Right ventricle myocardium inferior (tissue), 1 donor: Measurements from ENCODE around the gene EEF2K. TPM values are rescaled to one million over a fixed set of nuclear protein-coding genes. Genes with fewer than 3 reads are reported as not detected.
A peak's percentile ranks its signal among the peaks of the same experiment; 100 is the strongest.

Source experiments
- ATAC-seq: fragments of 200-7000 bp; cut with Tn5 transposase; one replicate; pipeline ENCODE4 v1.9.1; 2020; ENCODE audit warnings: mild to moderate bottlenecking, moderate library complexity
- DNase-seq: peaks from one replicate; pipeline ENCODE4 v3.0.0; 2021; ENCODE audit errors: missing footprints
- intact Hi-C: fragments of 100-400 bp; cut with DNase I; formaldehyde crosslinking; loops from one replicate; pipeline ENCODE4 v1.11.0; 2022
- total RNA-seq: library from RNA; stranded (reverse); fragmentation: NEBNext Ultra II Directional; extraction: Animal tissue kit (Norgen Biotek cat#: 25700); gene quantifications from one replicate; pipeline ENCODE4 v1.2.1, GENCODE V29; 2021
- donor health status: DM: no; HTN: yes; CAD: no; lungs with severe emphysema.

Gene EEF2K
- total RNA-seq, 1 donor from 2014 or later: 28.8 TPM

GRCh38 chr16:22225060-22225459 lies 19.0 kb downstream of the EEF2K start:
- intact Hi-C loops: loop anchor here (2.0 kb wide), 1 partner anchor 18 kb away; the partner anchor contains the start of gene EEF2K
- no peak for DNase-seq
- ATAC-seq: no peak

- intact Hi-C loops: loop anchor here (5.0 kb wide), 1 partner anchor 42 kb away; no protein-coding TSS in a partner anchor
- DNase-seq: no peak
- ATAC-seq: no peak
Observed at GRCh38 chr16:22229889-22230288, 23.8 kb downstream of the EEF2K start.

- DNase-seq: no peak
- intact Hi-C loops: loop anchor here (5.0 kb wide), 1 partner anchor 40 kb away; no protein-coding TSS in a partner anchor
- ATAC-seq: peak; percentile 45
Observed at GRCh38 chr16:22232277-22233036, 26.4 kb downstream of the EEF2K start.

- intact Hi-C loops: loop anchor here (5.0 kb wide), 1 partner anchor 39 kb away; no protein-coding TSS in a partner anchor
- DNase-seq (no peak), ATAC-seq (no peak)
Observed at GRCh38 chr16:22233037-22233372, 26.9 kb downstream of the EEF2K start.

GRCh38 chr16:22235839-22236745 lies 30.0 kb downstream of the EEF2K start:
- DNase-seq (no peak), ATAC-seq (peak; percentile 66)
- intact Hi-C loops: no loop called here

GRCh38 chr16:22239131-22239805 lies 33.2 kb downstream of the EEF2K start:
- intact Hi-C loops: no loop called here
- DNase-seq (no peak), ATAC-seq (no peak)

GRCh38 chr16:22240023-22240710 lies 34.1 kb downstream of the EEF2K start:
- DNase-seq (no peak), ATAC-seq (peak; percentile 73)
- intact Hi-C loops: no loop called here

- peak; percentile 61 for DNase-seq
- ATAC-seq: no peak
- intact Hi-C loops: no loop called here
Observed at GRCh38 chr16:22250522-22250921, 44.4 kb downstream of the EEF2K start.

- DNase-seq (no peak), ATAC-seq (no peak)
- intact Hi-C loops: no loop called here
Observed at GRCh38 chr16:22252317-22252716, 46.2 kb downstream of the EEF2K start.

- ATAC-seq: no peak
- DNase-seq: no peak
- intact Hi-C loops: no loop called here
Observed at GRCh38 chr16:22253272-22253671, 47.2 kb downstream of the EEF2K start.

GRCh38 chr16:22255335-22255734 lies 49.3 kb downstream of the EEF2K start:
- DNase-seq: no peak
- intact Hi-C loops: no loop called here
- no peak for ATAC-seq

GRCh38 chr16:22257440-22257839 lies 51.4 kb downstream of the EEF2K start:
- intact Hi-C loops: no loop called here
- no peak for DNase-seq
- ATAC-seq: no peak

- ATAC-seq: no peak
- intact Hi-C loops: no loop called here
Observed at GRCh38 chr16:22260490-22260889, 54.4 kb downstream of the EEF2K start.

GRCh38 chr16:22262460-22262859 lies 56.4 kb downstream of the EEF2K start:
- no peak for DNase-seq
- intact Hi-C loops: no loop called here
- no peak for ATAC-seq

More at GRCh38 chr16:22260490-22260889, 54.4 kb downstream of the EEF2K start:
- DNase-seq: no peak

GRCh38 chr16:22264786-22265185 lies 58.7 kb downstream of the EEF2K start:
- intact Hi-C loops: no loop called here
- ATAC-seq (no peak), DNase-seq (no peak)

- intact Hi-C loops: no loop called here
- DNase-seq: no peak
- ATAC-seq: no peak
Observed at GRCh38 chr16:22265351-22265750, 59.3 kb downstream of the EEF2K start.

GRCh38 chr16:22266546-22266945 lies 60.5 kb downstream of the EEF2K start:
- peak; percentile 50 for DNase-seq
- no peak for ATAC-seq
- intact Hi-C loops: no loop called here

GRCh38 chr16:22267764-22268163 lies 61.7 kb downstream of the EEF2K start:
- ATAC-seq: no peak
- intact Hi-C loops: no loop called here
- DNase-seq: no peak

- ATAC-seq (no peak), DNase-seq (no peak)
- intact Hi-C loops: loop anchor here (5.0 kb wide), 1 partner anchor 38 kb away; no protein-coding TSS in a partner anchor
Observed at GRCh38 chr16:22270525-22270924, 64.4 kb downstream of the EEF2K start.
